ENCODE results near the gene FMNL1.

GRCh38 chr17:45241328-45242028 lies 19.8 kb downstream of the FMNL1 start:
- TF ChIP-seq CTCF (IDR thresholded peaks at IDR 0.05; ENCODE audit: insufficient read depth, low read length) = no peak
- no peak for TF ChIP-seq POLR2AphosphoS5 (IDR thresholded peaks at IDR 0.05; ENCODE audit: low read depth)
- TF ChIP-seq SPI1 (IDR thresholded peaks at IDR 0.05; ENCODE audit: borderline replicate concordance, low read depth) = no peak
- TF ChIP-seq REST (IDR thresholded peaks at IDR 0.05; ENCODE audit: insufficient replicate concordance, low read depth) = no peak
- no peak for TF ChIP-seq GABPA (IDR thresholded peaks at IDR 0.05; ENCODE audit: low read depth)

Measured in HL-60 (cell line).